PC-9 (cell line): ENCODE data around the gene ZNF625. TPM values are rescaled to one million over a fixed set of nuclear protein-coding genes. Genes with fewer than 3 reads are reported as not detected.
"Not testable (repeated sequence)": the region's sequence is repeated elsewhere in the genome, so short reads cannot be mapped to it uniquely, and the experiment has no call there.

Source experiments
- BruUV-seq: library from RNA; stranded (reverse); fragments of 400-500 nt; replicated peaks from 2 replicates; lab custom pipeline; 2021; lab: Mats Ljungman, UMichigan
- CTCF ChIA-PET: fragments of 300-600 bp; sonication (Branson Sonifier 250); formaldehyde crosslinking; loops from one replicate; lab custom pipeline; 2022; ENCODE audit warnings: antibody characterized with exemption; lab: Charles Lee
- POLR2A ChIA-PET: fragments of 300-600 bp; sonication (Branson Sonifier 250); formaldehyde crosslinking; loops from one replicate; lab custom pipeline; 2022; ENCODE audit warnings: antibody characterized with exemption; ENCODE audit not compliant: unreplicated experiment; lab: Charles Lee
- DNase-seq, 2 experiments: peaks; one replicate each; pipeline versions ENCODE4 v3.0.0 to v3.0.0-alpha.2; 2015 to 2022; ENCODE audit warnings: mixed read lengths in 1 of 2
- H2AFZ ChIP-seq: fragments of 200-600 bp; sonication (generic); 2 replicates; pipeline ENCODE4 v1.8.1; 2017; ENCODE audit warnings: antibody characterized with exemption
- H3F3A ChIP-seq: fragments of 200-600 bp; sonication (generic); 2 replicates; pipeline ENCODE4 v1.8.1; 2017; ENCODE audit warnings: antibody characterized with exemption, mild to moderate bottlenecking, low read depth; ENCODE audit not compliant: insufficient read depth
- H3K27ac ChIP-seq: fragments of 200-600 bp; sonication (generic); 2 replicates; pipeline ENCODE4 v1.6.1; 2016; ENCODE audit warnings: mixed run types
- H3K27me3 ChIP-seq: fragments of 200-600 bp; sonication (generic); 2 replicates; pipeline ENCODE4 v1.6.1; 2016; ENCODE audit warnings: low read depth, mixed run types; ENCODE audit not compliant: insufficient read depth
- H3K36me3 ChIP-seq: fragments of 200-600 bp; sonication (generic); 2 replicates; pipeline ENCODE4 v1.6.1; 2016; ENCODE audit warnings: low read depth, mixed run types
- H3K4me1 ChIP-seq: fragments of 200-600 bp; sonication (generic); replicated peaks from 2 replicates; pipeline ENCODE4 v1.6.1; 2016; ENCODE audit warnings: mixed run types; ENCODE audit not compliant: insufficient read depth
- H3K4me2 ChIP-seq: fragments of 200-600 bp; sonication (generic); 2 replicates; pipeline ENCODE4 v1.6.1; 2017; ENCODE audit warnings: mixed run types
- H3K4me3 ChIP-seq: fragments of 200-600 bp; sonication (generic); 2 replicates; pipeline ENCODE4 v1.6.1; 2016; ENCODE audit warnings: mixed run types
- H3K79me2 ChIP-seq: fragments of 200-600 bp; sonication (generic); 2 replicates; pipeline ENCODE4 v1.6.1; 2017; ENCODE audit warnings: low read depth, mixed run types
- H3K9me2 ChIP-seq: fragments of 200-600 bp; sonication (generic); 2 replicates; pipeline ENCODE4 v1.8.1; 2017; ENCODE audit warnings: mild to moderate bottlenecking; ENCODE audit not compliant: insufficient read depth
- H3K9me3 ChIP-seq: fragments of 200-600 bp; sonication (generic); 2 replicates; pipeline ENCODE4 v1.8.1; 2016; ENCODE audit warnings: low read depth; ENCODE audit not compliant: insufficient read depth
- H4K20me1 ChIP-seq: fragments of 200-600 bp; sonication (generic); 2 replicates; pipeline ENCODE4 v1.8.1; 2017; ENCODE audit not compliant: insufficient read depth
- CTCF ChIP-seq: fragments of 200-600 bp; sonication (generic); conservative IDR thresholded peaks from 2 replicates; pipeline ENCODE4 v1.6.1; 2017; ENCODE audit warnings: mixed run types, antibody characterized with exemption, mild to moderate bottlenecking, moderate library complexity
- EZH2 ChIP-seq: fragments of 200-600 bp; sonication (generic); IDR thresholded peaks from 2 replicates; pipeline ENCODE4 v1.8.0; 2017; ENCODE audit warnings: antibody characterized with exemption, low read depth
- intact Hi-C: fragments of 100-400 bp; cut with micrococcal nuclease; formaldehyde crosslinking; loops from one replicate; pipeline ENCODE4 v1.10.0; 2022; ENCODE audit not compliant: unreplicated experiment
- total RNA-seq: library from RNA; stranded (reverse); gene quantifications from 2 replicates; pipeline ENCODE4 v1.2.3, GENCODE V29; 2021

ZNF625 gene
- total RNA-seq, 1 experiment from 2014 or later, result 6.4 TPM

GRCh38 chr19:12112701-12113100 is 43.8 kb downstream of the ZNF625 start:
- Histone ChIP-seq H3K79me2 (no peaks in the 10 kb centered on the region), H3K9me3 (no peaks in the 10 kb centered on the region), H3F3A (no peaks in the 10 kb centered on the region), H3K9me2 (no peaks in the 10 kb centered on the region), H3K4me3 (no peak overlapping the region), H3K36me3 (no peaks in the 10 kb centered on the region), H3K27ac (no peak overlapping the region), H3K4me1 (no peaks in the 10 kb centered on the region), H2AFZ (no peak overlapping the region), H3K4me2 (no peak overlapping the region), H4K20me1 (no peaks in the 10 kb centered on the region), H3K27me3 (peaks cover 35% of the 10 kb centered on the region)
- CTCF ChIA-PET, result no interaction called here
- POLR2A ChIA-PET, result no interaction called here
- DNase-seq, result no peak
- BruUV-seq, result no TSS peak
- TF ChIP-seq EZH2 (no peak), CTCF (no peak)
- intact Hi-C loops, result no loop called here

GRCh38 chr19:12111943-12112637 is 44.4 kb downstream of the ZNF625 start:
- no peak for TF ChIP-seq EZH2
- no peak for TF ChIP-seq CTCF
- Histone ChIP-seq H3K9me3 (no peaks in the 10 kb centered on the region), H3K4me2 (no peak overlapping the region), H3K79me2 (no peaks in the 10 kb centered on the region), H3K9me2 (no peaks in the 10 kb centered on the region), H3F3A (no peaks in the 10 kb centered on the region), H2AFZ (no peak overlapping the region), H4K20me1 (no peaks in the 10 kb centered on the region), H3K36me3 (no peaks in the 10 kb centered on the region), H3K27ac (no peak overlapping the region), H3K4me3 (no peak overlapping the region), H3K4me1 (no peaks in the 10 kb centered on the region), H3K27me3 (peaks cover 34% of the 10 kb centered on the region)
- CTCF ChIA-PET, result no interaction called here
- no peak for DNase-seq
- intact Hi-C loops, result no loop called here
- BruUV-seq, result no TSS peak
- POLR2A ChIA-PET, result no interaction called here

GRCh38 chr19:12111176-12111575 is 45.4 kb downstream of the ZNF625 start:
- H3K9me3 ChIP-seq, result no peaks in the 10 kb centered on the region
- TF ChIP-seq CTCF (no peak), EZH2 (no peak)
- CTCF ChIA-PET, result no interaction called here

GRCh38 chr19:12103909-12104308 is 52.6 kb downstream of the ZNF625 start:
- H3K4me3 ChIP-seq, CTCF ChIA-PET, H3K4me2 ChIP-seq, H3K9me3 ChIP-seq, H4K20me1 ChIP-seq, H3F3A ChIP-seq, H3K36me3 ChIP-seq, intact Hi-C loops, H3K27ac ChIP-seq, H3K4me1 ChIP-seq, H2AFZ ChIP-seq, BruUV-seq, H3K79me2 ChIP-seq, H3K9me2 ChIP-seq, POLR2A ChIA-PET, DNase-seq: not testable (repeated sequence)
- peaks cover 47% of the 10 kb centered on the region for H3K27me3 ChIP-seq

More at GRCh38 chr19:12111176-12111575, 45.4 kb downstream of the ZNF625 start:
- POLR2A ChIA-PET, result no interaction called here
- Histone ChIP-seq H3K4me2 (no peak overlapping the region), H4K20me1 (no peaks in the 10 kb centered on the region), H3K27ac (no peak overlapping the region), H3K4me3 (no peak overlapping the region), H3K36me3 (no peaks in the 10 kb centered on the region), H3K27me3 (peaks cover 33% of the 10 kb centered on the region), H3F3A (no peaks in the 10 kb centered on the region), H3K4me1 (no peaks in the 10 kb centered on the region), H3K79me2 (no peaks in the 10 kb centered on the region), H3K9me2 (no peaks in the 10 kb centered on the region), H2AFZ (no peak overlapping the region)
- DNase-seq, result no peak
- BruUV-seq, result no TSS peak
- intact Hi-C loops, result no loop called here
